HG03066 (cell line): Measurements from ENCODE around the gene SMARCB1.
A peak's percentile ranks its signal among the peaks of the same experiment; 100 is the strongest.

ENCODE experiments used
- ATAC-seq: cut with Tn5 transposase; IDR thresholded peaks from one replicate; pipeline ENCODE4 v1.9.1; 2021; ENCODE audit warnings: low read depth; ENCODE audit not compliant: unreplicated experiment

SMARCB1 gene

DNA sequence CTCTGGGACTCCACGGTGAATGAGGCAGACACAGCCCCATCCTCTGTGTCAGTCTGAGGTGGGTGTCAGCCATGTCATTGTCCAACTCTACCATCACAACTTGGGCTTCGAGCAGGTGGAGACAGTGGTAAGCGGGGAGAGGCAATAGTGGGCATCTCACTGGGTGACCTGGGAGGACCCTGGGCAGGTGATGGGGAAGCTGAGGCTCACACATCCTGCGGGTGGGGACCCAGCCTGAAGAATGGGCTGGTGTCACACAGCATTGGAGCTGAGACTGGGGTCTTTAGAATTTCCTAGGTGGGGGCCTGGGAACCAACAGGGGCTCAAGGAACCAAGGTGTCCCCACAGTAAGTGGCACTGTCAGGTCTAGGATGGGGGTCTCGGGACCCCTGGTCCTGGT, 7.0 kb upstream of the SMARCB1 start:
- no peak for ATAC-seq

DNA sequence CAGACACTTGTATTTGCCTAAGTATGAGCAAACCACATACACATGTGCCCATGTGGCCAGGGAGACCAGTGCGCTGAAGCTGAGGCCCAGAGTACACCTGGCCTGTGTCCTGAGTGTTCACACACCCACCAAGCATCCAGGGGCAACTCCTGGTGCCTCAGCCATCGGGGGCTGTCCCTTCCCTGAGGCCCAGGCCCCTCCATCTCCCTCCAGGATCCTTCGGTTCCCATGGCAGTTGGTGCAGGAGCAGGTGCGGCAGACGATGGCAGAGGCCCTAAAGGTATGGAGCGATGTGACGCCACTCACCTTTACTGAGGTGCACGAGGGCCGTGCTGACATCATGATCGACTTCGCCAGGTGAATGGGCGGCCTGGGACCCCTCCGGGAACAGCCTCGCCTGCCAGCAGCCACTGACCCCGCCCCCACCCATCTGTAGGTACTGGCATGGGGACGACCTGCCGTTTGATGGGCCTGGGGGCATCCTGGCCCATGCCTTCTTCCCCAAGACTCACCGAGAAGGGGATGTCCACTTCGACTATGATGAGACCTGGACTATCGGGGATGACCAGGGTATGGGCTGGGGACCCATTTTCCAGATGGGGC, 6.5 kb upstream of the SMARCB1 start:
- no peak for ATAC-seq

DNA sequence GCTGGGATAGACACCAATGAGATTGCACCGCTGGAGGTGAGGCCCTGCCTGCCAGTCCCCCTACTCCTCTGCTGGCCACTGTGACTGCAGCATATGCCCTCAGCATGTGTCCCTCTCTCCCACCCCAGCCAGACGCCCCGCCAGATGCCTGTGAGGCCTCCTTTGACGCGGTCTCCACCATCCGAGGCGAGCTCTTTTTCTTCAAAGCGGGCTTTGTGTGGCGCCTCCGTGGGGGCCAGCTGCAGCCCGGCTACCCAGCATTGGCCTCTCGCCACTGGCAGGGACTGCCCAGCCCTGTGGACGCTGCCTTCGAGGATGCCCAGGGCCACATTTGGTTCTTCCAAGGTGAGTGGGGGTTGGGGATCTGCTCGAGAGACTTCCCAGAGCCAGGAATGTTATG, 5.7 kb upstream of the SMARCB1 start:
- no peak for ATAC-seq

DNA sequence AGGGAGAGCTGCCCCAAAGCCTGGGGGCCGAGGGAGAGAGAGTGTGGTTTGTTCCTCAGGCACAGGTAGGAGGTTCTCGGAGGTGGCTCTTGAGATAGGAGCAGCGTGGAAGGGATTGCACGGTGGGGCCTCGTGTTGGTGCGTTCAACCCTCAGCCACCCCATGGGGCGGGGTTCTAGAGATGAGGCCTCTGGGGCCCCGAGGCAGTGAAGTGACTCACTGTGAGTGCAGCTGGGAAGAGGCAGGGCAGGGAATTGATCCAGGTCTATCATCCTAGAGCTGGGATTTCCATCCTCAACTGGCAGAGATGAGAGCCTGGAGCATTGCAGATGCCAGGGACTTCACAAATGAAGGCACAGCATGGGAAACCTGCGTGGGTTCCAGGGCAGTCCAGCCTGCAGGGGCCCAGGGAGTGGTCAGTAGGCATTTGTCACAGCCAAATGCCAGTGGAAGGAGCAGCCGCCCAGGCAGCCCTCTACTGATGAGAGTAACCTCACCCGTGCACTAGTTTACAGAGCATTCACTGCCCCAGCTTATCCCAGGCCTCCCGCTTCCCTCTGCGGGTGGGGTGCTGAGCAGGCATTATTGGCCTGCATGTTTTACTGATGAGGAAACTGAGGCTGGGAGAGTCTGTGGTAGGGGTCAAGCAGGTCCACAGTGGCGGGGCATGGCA, 5.1 kb upstream of the SMARCB1 start:
- no peak for ATAC-seq

DNA sequence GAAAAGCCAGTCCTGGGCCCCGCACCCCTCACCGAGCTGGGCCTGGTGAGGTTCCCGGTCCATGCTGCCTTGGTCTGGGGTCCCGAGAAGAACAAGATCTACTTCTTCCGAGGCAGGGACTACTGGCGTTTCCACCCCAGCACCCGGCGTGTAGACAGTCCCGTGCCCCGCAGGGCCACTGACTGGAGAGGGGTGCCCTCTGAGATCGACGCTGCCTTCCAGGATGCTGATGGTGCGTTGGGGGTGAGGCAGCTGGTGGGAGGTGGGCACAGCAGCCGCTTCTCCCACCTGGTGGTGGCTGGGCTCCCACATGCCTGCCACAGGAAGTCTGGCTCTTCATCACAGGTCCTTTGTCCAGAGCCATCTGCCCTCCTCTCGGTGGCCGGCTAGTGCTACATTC, 4.5 kb upstream of the SMARCB1 start:
- ATAC-seq, result no peak

DNA sequence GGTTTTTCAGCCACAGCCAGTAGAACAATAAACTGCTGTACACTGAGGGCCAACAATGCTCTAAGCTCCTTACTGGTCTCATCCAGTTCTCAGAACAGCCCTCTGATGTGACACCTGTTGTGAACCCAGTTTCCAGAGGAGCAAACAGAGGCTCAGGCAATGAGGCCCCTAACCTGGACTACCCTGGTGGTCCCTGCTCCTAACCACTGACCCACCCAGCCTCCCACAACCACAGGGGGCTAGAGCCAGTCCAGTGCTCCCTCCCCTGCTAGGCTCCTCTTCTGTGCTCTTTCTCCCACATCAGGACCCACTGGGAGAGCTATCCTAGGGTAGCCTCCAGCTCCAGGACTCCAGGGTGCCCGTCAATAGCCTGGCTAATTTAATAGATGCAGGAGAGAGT, 4.1 kb upstream of the SMARCB1 start:
- ATAC-seq, result no peak

DNA sequence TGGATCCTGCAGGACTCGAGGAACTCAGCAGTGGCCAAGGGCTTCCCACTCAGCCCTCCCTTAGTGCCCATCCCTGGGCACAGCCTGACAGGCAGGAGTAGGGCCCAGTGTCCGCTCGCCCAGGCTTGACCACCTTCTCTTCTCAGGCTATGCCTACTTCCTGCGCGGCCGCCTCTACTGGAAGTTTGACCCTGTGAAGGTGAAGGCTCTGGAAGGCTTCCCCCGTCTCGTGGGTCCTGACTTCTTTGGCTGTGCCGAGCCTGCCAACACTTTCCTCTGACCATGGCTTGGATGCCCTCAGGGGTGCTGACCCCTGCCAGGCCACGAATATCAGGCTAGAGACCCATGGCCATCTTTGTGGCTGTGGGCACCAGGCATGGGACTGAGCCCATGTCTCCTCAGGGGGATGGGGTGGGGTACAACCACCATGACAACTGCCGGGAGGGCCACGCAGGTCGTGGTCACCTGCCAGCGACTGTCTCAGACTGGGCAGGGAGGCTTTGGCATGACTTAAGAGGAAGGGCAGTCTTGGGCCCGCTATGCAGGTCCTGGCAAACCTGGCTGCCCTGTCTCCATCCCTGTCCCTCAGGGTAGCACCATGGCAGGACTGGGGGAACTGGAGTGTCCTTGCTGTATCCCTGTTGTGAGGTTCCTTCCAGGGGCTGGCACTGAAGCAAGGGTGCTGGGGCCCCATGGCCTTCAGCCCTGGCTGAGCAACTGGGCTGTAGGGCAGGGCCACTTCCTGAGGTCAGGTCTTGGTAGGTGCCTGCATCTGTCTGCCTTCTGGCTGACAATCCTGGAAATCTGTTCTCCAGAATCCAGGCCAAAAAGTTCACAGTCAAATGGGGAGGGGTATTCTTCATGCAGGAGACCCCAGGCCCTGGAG, 3.3 kb upstream of the SMARCB1 start:
- ATAC-seq, result no peak

DNA sequence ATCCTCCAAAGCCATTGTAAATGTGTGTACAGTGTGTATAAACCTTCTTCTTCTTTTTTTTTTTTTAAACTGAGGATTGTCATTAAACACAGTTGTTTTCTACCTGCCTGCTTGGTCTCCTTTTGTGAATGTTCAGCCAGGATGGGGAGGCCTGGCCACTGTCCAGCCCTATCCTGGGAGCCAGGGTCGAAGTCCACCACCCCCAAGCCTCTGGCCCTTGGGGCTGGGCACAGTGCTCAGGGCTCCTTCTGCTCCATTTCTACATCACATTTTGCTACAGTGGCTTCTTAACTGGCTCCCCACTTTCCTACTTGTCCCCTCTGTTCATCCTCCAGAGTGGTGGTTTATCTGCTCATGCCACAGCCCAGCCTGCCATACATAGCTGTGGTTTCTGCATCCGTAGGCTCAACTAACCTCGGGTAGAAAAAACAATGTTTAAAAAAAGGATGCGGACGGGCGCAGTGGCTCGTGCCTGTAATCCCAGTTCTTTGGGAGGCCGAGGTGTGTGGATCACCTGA, 2.5 kb upstream of the SMARCB1 start:
- ATAC-seq, result no peak

DNA sequence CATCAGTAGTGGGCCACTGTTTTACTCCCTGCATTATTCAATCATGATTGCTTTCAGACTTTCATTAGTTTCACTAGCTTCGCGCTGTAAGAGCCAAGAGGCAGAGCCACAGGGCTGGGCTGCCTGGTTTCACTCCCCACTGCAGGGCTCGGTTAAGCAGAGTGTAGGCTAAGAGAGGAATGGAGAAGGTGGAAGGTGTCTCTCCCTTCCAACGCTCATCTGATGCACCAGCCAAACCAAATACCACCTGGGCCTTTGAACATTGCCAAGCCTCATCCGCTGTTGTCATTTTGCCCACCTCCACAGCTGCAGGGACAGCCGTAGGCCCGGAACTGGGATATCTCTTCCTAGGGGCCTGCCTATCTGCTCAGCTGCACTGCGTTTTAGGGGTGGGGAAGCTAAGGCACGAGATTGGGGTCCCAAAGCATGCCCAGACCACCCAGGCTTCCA, 480 bp upstream of the SMARCB1 start:
- no peak for ATAC-seq

DNA sequence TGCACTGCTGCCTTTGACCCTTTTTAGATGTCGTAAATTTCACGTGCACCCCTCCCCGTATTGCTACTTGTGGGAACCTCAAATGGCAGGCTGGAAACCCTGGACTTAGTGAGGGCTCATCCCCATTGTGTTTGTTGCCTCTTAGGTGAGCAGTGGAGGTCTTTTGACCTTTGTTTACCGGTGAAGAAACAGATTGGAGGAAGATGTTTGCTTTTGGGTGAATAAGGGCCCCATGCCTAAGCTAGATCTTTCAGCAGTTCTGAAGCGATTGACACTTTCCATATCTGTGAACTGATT, 782 bp downstream of the SMARCB1 start:
- ATAC-seq, result no peak

DNA sequence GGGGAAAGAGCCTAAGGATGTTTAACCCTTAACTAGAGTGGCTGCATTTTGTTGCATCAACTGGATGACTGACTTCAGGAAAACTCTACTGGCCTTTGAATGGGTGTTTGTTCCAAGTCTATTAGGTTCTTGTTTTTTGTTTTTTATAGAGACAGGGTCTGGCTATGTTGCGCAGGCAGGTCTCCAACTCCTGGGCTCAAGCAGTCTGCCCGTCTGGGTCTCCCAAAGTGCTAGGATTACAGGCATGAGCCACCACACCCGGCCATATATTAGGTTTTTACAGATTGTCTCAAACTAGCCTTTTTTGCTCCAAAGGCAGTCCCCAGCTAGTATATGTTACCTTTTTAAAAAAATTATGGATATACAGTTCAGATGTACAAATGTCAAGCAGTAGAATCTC, 1.1 kb downstream of the SMARCB1 start:
- ATAC-seq, result no peak

DNA sequence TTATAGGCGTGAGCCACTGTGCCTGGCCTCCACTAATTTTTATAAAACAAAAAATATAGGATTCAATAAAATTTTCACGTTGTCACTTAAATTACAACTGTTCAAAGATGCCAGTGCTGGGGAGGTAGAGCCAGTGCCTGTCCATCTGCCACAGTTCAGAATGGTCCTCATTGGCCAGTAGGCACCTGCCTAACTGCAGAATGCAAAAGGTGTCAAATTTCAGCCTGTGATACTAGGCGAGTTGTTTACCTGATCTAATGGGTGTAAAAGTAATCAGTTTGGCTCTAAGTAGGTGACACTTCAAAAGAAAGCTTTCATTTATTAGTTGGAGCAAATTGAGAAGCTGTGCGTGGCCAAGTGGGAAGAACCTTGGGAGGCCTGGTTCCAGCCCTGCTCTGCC, 2.4 kb downstream of the SMARCB1 start:
- ATAC-seq, result no peak

DNA sequence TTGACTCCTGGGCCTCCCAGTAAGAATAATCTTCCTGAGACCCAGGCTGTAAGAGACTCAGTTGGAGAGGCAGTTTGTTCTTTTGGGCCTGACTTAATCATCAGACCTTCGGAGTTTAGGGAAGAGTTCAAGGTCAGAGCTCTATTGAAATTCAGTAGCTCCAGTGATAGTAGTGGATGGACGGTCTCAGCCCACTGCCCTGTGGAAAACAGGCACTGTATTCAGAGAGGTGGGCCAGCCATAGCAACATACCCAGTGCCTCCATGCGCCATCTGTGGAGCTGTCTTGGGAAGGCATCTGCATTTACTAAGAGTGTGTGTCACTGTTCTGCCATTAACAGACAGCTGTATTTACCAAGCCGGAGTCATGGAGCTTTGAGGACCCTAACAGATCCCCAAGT, 2.9 kb downstream of the SMARCB1 start:
- ATAC-seq, result no peak

DNA sequence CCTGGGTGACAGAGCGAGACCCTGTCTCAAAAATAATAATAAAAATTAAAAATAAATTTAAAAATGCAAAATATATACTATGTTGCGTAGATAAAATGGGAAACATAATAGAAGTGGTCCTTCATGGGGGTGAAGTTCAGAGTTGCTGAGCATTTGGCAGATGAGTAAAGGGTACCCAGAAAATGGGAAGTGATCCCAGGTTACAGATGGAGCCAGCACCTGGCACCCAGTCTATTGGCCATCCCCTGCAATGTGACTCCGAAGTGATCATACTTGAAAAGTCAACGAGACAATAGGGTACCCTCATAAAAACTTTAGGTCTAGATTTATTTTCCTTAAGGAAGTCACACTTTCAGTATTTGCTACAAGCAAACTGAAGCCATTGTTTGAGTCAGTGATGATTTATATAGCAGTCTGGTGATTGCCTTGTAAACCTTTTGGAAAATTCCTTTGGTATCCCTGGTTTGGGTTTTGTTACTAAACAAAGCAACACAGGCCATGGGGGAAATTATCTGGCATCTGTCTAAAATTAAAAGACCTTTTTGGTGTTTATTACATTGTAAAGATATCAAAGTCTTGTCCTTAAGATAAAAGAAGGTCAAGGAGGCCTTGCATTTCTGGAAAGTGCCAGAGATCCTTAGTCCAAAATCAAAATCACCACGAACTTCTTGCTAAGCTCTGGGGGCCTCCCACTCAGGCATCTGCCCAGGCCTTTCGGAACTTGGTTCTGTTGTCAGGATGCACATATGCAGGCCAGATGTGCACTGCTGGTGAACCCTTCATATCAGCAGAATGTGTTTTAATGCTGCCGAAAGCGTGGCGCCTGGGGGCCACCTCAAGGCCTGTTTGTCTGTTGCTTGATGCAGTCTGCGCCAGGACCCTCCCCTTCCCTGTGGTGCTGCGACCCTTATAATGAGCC, 4.3 kb downstream of the SMARCB1 start:
- ATAC-seq, result no peak

DNA sequence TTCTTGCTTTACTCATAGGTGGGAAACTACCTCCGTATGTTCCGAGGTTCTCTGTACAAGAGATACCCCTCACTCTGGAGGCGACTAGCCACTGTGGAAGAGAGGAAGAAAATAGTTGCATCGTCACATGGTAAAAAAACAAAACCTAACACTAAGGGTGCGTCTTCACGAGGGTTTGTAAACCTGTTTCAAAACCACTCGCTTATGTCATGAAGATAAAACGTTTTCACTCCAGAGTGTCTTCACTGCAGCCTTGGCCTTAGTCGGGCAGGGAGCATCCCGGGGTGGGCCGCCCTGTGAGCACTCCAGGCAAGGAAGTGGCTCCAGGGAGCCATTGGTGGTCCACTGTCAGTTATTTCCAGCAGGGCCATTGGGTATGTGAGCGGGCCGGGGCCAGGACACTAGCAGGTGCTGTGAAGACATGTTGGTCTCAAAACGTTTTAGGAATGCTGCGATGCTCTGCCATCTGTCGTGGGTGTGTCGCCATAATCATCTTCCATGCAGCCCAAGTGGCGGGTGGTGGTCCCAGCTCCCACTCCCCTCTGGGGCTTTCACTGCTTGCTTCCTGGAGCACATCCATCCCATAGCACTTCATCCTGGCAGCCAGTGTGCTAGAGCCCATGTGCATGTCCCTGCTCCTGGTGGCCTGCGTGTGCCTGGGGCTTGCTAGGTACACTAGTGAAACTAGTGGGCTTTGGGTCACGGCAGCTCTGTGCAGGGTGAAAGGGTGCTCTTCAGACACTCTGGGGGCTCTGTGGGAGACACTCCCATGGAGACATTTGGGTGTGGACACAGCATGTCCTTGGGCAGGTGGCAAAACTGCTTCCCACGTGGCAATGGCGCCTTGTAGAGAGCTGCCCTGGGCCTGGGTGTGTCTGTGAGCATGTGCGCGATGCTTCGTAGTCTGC, 5.2 kb downstream of the SMARCB1 start:
- ATAC-seq, result no peak

DNA sequence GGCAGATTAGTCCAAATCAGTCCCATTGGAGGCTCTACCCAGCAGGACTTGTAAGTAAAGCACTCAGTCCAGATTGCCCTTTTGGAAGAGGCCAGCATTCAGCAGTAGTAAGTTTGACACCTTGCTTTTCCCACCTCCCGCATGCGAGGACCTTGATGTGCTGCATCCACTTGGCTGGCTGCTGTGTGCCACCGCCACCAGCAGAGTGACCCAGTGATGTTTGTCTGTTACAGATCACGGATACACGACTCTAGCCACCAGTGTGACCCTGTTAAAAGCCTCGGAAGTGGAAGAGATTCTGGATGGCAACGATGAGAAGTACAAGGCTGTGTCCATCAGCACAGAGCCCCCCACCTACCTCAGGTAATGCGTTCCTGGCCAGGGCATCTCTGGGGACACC, 6.6 kb downstream of the SMARCB1 start:
- no peak for ATAC-seq

DNA sequence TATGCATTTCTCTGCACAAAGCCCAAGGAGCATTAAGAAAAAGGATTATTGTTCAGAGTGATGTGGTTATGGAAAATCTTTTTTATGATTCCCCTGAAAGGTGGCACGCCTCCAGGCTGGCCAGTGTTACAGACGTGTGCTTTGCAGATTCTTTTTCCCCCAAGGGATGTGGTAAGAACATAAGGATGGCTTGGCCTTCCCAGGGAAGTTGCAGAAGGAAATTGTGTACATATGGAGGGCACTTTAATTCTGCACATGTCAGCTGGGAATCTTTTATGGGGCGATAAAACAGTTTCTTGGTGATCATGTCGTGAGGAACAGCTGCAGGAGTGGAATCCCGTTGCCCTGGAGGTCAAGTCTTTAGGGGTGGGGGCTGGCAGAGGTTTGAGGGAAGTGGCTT, 9.7 kb downstream of the SMARCB1 start:
- ATAC-seq, result no peak

DNA sequence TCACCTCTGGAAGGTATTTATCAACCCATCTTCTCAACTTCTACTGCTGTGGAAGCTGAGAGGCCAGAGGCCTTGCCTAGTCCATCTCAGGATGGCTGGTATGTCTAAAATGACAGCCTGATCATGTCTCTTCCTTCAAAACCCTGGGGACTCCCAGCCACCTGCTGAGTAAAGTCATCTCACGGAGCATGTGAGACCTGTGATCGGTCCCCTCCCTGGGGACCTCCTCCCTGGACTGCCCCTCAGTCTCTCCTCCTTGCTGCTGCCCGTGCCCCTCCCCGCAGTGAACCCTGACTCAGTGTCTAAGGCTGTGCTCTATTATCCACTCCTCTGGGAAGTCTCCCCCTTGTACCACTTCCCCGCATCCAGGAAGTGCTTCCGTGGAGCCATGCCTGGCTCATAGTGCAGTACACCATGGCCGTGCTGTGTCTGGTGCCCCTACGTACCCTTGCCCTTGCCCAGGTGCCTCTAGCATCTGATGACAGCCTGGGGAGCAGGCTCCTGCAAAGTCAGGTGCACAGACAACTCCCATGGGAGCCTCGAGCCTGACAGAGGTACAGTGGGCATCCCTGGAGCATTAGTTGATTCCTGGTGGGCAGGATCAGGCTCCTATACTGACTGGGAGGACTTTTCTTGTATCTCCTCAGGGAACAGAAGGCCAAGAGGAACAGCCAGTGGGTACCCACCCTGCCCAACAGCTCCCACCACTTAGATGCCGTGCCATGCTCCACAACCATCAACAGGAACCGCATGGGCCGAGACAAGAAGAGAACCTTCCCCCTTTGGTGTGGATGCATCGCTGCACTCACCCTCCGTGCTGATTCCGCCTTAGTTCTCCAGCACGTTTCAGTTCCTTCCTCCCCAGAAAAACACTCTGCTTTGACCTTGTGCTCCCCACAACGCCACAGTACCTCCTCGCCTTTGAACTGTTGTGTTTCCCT, 13.8 kb downstream of the SMARCB1 start:
- peak; percentile 61 for ATAC-seq
